ENCODE data around the gene WDR93.

Gene WDR93

DNA sequence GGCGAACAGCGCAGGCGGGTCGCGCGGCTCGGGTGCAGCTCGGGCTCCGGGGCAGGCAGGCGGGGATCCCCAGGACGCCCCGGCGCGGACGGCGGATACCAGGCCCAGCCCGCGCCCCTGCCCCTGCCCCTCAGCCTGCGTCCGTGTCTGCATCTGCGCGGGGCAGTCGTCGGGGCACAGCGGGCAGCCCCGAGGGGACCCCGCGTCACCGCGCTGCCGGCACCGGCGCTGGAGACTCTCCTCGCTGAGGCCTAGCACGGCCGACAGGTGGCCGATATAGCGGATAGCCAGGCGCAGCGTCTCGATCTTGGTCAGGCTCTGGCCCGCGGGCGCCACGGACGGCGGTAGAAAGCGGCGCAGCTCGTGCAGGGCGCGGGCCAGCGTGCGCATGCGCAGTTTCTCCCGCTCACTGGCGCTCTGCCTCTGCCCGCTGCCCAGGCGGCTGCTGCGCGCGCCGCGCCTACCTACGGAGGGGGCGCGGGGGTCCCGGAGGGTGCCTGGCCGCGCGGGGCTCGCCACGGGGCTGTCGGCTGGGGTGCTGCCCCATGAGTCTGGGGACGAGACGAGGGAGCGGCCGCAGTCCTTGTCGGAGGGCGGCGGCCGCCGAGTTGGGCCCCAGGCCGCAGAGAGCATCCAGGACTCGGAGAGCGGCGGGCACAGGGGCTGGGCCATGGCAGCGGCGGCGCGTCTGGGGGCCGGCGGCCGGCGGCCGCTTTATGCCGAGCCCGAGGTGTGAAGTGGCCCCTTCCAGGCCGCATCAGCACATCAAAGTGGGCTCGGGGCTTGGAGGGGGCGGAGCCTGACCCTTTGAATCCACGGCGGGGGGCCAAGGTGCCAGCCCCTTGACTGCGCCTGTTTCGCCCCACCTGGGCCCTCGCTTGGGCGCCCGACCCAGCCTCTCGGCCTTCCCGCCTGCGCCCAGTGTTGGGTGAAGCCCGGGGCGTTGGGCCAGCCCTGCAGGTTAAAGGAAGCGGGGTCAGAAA is 60.2 kb downstream of the WDR93 start, which contains the start of gene MESP1:
TSS of gene MESP1 (minus strand) at position 690 of the 983 bp plus-strand sequence. CDS start at position 672, 18 bp downstream.
- DNase-seq, result peak; percentile 79

DNA sequence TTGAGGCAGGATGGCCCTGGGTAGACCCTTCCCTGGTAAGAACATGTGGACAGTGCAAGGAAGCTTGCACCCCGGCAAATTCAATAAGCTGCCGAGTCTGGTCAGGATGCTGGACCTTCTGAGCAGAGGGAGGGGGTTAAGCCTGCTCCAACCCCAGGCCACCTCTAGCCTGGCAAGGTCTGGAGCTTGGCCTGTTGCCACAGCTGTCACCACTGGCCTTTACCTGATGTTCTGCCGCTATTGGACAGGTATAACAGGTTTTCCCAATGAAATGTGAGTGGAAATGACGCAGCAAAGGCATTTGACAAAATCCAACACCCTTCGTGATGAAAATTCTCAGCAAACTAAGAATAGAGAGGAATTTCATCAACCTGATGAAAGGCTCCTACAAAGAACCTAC is 61.1 kb downstream of the WDR93 start:
- no peak for DNase-seq

DNA sequence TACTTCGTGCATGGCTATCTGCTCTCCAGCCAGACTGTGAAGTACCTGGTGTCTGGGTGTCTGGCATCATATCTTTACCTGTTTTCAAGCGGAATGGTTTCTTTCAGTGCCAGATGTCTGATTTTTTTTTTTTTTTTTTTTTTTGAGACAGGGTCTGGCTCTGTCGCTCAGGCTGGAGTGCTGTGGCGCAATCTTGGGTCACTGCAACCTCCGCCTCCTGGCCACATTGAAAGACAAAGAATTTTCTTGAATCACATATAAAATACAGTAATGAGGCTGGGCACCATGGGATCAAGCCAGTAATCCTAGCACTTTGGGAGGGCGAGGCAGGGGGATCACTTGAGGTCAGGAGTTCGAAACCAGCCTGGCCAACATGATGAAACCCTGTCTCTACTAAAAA is 63.2 kb downstream of the WDR93 start:
- no peak for DNase-seq

DNA sequence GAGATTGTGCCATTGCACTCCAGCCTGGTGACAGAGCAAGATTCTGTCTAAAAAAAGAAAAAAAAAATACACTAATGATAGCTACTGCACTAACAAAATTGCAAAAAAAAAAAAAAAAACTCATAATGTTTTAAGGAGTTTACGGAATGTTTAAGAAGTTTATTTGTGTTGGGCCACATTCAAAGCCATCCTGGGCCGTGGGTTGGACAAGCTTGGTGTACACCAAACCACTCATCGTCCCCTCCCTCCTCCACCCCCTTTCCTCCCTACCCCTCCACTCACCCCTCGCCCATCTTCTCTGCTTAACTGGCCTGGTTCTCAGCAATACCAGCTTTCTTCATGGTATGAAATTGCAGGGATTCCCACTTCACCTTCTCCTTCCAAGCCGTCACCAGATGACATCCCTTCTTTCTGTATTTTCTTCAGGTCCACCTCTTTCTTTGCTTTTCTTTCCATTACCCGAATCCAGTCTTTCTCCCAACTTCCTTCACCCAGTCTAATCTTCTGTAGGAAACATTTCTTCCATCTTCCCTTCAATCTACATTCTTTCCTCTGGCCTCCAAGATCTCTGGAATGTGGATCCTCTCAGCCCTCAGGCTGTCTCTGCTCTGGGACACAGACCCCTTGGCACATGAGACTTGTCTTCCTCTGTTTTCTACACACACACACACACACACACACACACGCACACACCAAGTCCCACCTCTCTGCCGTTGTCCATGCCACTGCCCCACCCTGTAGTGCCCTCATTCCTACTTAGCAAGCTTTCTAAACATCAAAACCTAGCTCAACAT is 63.9 kb downstream of the WDR93 start:
- DNase-seq, result no peak

DNA sequence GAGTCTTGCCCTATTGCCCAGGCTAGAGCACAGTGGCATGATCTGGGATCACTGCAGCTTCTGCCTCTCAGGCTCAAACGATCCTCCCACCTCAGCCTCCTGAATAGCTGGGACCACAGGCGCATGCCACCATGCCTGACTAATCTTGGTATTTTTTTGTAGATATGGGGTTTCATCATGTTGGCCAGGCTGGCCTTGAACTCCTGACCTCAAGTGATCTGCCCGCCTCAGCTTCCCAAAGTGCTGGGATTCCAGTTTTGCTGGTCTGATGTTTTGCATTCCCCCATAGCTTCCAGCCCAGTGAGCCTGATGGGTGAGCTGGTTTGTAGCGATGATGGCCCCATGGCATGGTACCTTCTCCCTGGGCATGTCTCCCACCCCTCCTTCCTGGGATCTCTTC is 65.1 kb downstream of the WDR93 start:
- DNase-seq, result no peak

DNA sequence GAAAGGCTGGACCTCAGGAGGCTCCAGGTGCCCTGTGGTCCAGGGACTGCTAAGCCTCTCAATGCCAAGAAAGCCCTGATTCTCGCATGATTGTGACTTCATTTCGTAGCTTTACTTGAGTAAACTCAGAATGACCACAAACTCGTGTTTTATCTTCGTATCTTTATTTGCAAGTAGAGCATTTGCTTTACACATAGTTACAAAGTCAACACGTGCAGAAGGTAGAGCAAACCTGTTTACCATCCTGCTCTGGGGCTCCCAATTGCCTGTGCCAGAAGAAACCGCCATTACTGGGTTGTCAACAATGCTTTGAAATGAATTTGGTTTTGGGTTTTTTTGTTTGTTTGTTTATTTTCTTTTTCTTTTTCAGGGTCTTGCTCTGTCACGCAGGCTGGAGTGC is 66.3 kb downstream of the WDR93 start:
- DNase-seq, result no peak

DNA sequence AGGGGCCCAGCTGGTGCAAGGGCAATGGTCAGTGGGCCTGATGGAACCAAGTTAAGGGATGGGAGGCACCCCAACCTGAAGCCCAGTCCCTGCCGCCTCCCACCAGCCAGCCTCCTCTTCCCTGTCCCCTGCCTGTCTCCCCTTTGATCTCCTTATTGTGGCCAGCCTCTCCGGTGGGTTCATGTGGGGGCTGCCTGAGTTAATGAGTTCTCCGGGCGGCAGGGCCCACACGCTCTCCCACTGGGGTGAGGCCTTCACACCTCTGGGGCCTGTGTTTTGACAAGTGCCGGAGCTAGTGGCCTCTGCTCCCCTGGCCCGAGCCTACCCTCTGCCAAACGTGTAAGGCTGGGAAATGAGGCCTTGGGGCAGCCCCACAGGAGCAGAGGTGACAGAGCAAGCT is 67.7 kb downstream of the WDR93 start:
- DNase-seq, result no peak

DNA sequence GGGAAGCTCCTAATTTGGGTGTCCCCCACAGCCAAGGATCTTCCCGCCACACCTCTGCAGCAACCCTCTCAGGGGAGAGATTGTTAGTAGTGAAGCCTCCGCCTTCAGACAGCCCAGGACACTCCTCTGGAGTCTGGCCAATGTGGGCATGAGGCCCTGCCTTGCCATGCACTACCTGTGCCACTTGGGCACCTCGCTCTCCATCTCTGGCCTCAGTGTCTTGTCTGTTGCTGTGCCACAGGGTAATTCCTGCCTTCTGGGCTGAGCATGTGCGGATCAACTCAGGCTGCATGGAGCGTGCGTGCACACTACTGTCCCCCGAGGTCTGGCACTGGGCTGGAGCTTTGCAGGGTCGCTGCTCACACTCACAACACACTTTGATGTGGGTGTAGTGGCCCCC is 68.4 kb downstream of the WDR93 start:
- DNase-seq, result no peak

DNA sequence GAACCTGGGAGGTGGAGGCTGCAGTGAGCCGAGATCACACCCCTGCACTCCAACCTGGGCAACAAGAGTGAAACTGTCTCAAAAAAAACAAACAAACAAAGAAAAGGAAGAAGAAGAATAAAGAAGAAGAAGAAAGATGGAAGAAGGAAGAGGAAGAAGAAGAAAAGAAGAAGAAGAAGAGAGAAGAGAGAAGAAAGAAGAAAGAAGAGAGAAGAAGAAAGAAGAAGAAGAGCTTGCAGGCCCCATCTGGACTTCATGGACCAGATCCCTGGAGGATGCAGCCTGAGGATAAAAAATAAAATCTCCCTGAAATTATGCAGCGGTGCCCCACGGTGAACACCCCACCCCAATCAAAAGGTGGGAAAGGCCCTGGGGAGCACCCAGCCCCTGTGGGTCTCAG is 69.2 kb downstream of the WDR93 start:
- no peak for DNase-seq

DNA sequence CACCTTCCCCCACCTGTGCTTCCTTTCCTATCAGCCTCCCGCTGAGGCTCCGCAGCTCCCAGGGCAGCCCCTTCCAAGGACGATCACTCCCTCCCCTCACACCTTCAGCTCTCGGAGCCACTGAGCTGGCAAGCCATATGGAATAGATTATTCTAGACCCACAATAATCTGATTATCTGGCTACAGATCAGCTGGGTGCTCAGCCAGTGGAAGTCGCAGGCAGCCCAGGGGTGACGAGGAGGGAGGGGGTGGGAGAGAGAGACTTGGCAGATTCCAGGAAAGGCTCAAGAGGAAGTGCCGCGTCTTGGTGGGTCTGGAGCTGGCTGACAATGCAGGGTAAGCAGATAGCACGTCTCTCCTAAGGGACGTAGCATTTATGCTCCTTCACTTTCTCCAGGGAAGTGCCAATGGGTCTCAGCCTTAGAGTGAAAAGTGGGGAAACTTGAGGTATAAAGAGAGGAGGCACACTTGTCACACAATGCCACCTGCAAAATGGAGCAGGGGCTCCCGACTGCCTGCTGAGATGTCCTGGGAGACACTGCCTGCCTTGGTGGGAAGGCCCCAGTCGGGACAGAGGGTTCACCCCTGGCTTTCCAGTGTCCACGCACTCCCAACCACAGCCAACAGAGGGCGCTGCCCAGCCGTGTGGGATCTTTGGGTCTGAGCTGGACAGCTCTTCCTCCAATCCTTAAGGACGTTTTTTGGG is 69.8 kb downstream of the WDR93 start:
- peak; percentile 67 for DNase-seq

DNA sequence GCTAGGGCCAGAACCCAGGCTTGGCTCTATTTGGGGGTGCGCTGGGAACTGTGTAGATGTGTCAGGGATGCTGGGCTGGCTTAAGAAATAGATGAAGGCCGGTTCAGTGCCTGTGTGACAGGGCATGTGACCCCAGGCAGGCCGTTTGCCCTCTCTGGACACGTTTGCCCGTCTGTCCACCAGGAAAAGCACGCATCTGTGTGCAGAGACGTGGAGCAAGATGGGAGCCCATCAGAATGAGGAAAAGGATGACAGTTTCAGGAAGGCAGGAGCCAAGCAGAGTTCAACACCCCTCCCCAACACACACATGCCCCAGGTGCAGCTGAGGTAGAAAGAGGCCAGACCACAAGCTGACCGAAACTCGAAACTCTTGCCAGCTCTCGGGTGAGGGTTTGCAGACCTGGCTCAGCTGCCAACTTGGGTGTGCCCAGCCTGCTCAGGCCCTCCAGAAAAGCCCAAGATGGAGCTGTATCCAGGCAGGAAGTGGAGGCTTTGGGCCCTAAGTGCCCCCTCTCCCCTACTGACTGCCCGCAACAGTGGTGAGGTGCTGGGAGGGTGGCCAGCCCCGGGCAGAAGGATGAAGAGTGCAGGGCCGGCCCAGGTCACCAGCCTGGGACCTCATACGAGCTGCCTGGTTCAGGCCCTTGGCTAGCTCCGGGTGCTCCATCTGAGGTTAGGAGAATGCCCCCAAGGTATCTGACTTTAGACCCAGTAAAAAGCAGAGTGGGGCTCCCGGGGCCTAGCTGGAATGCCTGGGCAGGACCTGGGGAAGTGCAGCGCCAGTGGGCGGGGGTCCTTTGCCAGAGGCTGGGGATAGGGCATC is 70.6 kb downstream of the WDR93 start:
- DNase-seq, result no peak

DNA sequence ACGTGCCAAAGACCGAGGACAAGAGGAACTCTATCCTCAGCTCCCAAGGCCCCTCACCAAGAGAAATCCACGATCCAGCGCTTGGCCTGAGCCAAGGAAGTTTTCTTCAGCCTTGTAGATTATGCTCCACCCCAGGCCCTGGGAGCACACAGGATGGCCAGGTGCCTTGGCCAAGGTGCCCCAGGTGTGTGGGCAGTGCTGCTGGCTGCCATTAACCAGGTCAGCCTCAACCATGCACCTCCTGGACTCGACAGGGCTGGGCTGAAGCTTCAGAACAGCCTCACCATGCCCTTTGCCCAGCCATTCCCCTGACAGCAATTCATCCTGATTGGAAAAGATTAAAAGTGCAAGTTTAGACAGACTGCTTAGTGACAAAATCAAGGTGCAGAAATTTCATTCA is 71.3 kb downstream of the WDR93 start:
- DNase-seq, result no peak

DNA sequence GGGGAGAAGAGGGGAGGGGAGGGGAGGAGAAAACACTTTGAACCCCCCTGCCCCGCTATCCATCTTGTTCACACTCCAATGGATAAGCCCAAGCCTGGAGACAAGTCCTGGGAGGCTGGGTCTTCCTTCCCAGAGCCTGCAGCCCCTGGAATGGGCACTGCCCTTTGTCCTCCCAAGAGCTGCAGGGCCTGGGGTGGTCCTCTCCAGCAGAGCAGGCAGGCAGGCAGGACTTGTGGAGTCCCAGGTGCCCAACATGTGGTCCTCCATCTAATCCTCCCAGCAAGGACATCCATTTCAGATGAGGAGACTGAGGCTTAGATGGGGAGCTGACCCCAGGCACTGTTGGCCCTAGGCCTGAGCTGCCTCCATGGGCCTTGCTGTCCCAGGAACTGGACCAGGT is 75.1 kb downstream of the WDR93 start:
- no peak for DNase-seq

DNA sequence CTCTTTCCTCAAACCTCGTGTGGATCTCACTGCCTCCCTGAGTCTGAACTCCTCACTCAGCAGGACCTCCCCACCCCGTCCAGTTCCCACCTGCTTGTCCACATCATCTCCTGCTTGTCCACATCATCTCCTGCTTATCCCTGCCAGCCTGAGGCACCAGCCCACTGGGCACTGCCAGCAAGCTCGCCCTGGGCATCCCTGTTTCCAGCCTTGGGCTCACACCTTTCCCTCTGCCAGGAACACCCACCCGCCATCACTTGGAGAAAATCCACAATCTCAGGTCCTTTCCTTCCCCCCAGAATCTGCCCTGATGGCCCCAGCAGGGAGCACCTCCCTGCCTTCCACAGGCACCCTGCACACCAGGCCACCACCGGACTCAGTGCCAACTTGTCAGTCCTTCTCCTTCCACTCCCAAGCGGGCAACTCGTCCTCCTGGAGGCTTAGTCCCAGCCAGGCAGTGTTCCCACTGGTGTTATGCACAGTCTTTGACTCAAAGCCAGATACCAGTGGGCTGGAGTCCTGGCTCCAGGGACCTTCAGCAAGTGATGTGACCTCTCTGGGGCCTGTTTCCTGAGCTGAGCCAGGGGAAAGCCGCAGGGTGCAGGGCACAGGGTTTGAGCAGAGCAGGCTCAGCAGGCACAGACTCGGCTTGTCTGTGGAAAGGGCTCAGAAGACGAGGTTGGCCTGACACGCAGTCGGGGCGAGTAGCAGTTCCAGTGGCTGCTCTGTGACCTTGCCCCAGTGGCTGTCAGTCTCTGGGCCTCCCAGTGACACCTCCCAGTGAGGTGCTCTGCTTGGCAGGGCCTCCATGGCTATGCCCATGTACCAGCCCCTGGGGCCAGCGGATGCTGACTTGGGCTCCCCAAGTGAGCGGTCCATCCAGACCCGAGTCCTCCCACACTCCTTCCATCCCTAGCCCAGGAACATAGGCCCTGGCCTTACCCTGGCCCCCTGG is 76.0 kb downstream of the WDR93 start:
- DNase-seq, result no peak

DNA sequence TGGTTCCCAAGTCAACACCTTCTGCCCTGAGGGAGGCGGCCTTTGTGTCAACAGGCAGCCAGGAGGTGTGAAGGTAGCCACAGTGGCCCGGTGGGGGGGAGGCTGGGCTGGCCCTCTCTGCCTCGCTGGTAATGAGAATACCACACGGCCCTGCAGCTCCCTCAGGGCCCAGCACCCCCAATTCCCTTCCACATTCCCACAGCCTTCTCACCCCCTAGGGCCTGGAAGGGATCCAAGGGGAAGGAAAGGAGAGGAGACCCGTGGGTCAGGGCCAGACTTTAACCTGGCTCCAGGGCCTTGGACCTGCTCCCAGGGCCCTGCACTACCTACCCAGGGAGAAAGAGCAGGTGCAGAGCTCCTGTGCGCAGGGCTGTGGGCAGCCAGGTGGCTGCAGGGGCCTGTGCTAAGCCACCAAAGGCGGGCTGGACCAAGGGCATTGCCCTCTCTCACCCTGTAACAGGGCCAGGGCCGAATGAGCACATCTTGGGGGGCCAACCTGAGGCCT is 76.9 kb downstream of the WDR93 start:
- DNase-seq, result no peak

DNA sequence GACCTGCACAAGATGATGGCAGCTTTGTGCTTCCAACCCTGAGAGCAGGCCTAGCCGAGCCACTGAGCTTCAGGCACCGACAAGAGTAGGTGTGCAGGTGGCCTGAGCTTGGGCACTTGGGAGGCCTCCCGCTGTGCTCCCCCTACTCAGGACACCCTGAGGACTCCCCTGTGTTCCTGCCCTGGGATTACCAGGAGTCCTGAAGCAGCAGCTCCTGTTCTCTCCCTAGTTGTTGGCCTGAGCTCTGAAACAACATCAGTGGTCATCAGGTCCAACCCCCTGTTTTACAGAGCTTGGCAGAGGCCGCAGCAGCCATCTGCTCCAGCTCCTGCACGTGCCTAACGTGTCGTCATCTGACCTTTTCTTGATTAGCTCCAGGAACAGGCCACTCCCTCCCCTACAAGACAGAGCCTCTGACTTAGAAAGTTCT is 77.5 kb downstream of the WDR93 start:
- no peak for DNase-seq

DNA sequence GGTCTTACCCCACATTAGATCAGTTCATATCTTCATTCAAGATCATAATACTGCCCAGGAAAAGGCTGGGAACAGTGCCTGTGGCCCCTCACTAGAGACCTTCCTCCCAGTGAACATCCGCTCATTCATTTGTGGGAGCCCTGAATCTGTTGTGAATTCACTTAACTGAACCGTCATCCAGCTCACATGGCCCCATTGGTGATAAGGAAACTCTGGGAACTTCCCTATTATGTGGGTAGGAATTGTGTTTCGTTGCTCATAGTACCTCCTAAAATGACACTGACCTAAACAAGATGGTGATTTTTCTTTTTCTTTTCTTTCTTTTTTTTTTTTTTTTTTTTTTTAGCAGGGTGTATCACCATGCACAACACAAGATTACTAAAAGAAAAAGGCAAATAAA is 78.8 kb downstream of the WDR93 start:
- DNase-seq, result no peak

DNA sequence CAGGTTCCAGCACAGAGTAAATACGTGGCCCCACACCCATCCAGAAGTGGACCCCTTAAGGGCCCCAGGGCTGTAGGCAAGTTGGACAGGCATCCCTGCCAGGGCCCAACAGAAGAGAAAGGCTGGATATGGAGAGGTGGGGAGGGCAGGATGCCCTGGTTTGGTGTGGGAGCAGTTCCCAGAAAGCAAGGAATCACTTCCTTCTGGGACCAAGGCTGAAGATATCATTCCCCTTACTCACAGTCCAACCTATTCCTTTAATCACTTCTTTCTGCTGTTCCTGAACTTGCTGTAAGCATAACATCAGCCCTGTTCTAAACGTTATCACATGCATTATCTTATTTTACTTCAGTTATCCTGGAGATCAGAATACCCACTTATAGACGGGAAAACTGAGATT is 79.4 kb downstream of the WDR93 start:
- no peak for DNase-seq

DNA sequence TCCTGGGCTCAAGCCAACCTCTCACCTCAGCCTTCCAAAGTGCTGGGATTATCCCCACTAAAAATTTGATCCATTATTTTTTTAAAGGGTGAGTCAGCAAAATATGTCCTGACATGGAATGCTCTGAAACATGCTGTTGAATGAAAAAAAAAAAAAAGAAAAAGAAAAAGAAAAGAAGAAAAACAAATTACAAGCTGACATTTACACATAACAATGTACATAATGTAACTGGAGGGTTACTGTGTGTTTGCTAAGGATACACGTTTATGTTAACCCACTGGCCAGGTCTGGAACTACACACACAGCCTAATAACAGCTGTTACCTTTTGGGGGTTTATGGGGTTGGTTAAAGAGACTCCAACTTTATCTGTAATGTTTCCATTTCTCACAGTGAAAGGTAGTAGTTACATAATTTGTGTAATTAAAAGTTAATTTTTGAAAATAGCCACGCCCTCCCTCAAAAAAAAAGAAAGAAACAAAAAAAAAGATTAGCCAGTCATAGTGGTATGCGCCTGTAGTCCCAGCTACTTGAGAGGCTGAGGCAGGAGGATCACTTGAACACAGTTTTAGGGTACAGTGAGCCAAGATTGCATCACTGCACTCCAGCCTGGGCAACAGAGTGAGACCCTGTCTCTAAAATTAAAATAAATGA is 82.4 kb downstream of the WDR93 start:
- DNase-seq, result no peak

DNA sequence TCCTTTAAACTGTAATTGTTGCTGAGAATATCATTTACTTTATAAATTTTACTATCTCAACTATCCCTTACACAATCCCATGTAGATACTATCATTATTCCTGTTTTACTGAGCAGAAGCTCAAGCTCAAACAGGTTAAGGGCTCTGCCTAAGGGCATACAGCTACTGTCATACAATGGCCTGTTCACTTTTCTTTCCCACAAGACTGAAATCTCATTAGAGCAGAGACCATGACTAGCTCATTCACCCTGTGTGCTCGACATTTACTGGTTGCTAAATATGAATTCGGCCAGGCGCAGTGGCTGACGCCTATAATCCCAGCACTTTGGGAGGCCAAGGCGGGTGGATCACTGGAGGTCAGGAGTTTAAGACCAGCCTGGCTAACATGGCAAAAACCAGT is 83.9 kb downstream of the WDR93 start:
- DNase-seq, result no peak

Data from T1000 (cell line).